Natural killer cell treated with Interleukin-12 subunit alpha and Interleukin-12 subunit beta and Interleukin-15 and Interleukin-18, amount 100 ng/mL, for 72 hours (primary cell): ENCODE data around the gene SH3BP2. TPM values are rescaled to one million over a fixed set of nuclear protein-coding genes. Genes with fewer than 3 reads are reported as not detected.
"Not testable (repeated sequence)": the region's sequence is repeated elsewhere in the genome, so short reads cannot be mapped to it uniquely, and the experiment has no call there.

Experiments used
- ATAC-seq, 2 donors: fragments of 150-1000 bp; cut with Tn5 transposase in 1 of 2; sonication (Bioruptor Pico), chemical (Tn5 transposase) in 1 of 2; 2 replicates each; pipeline ENCODE4 v1.10.0; 2021
- DNase-seq: peaks from one replicate; pipeline ENCODE4 v3.0.0; 2022; ENCODE audit warnings: low spot score
- H3K27ac Mint-ChIP-seq, 2 donors: 1 replicate in 1 of 2; 2 replicates in 1 of 2; pipeline ENCODE4 v1.8.0; 2022; ENCODE audit warnings: mixed read lengths in 2 of 2, mild to moderate bottlenecking in 1 of 2, moderate library complexity in 1 of 2
- H3K27me3 Mint-ChIP-seq, 2 donors: 1 replicate in 1 of 2; 2 replicates in 1 of 2; pipeline ENCODE4 v1.8.0; 2022; ENCODE audit warnings: mixed read lengths in 2 of 2
- H3K36me3 Mint-ChIP-seq: one replicate; pipeline ENCODE4 v1.8.0; 2022; ENCODE audit warnings: mixed read lengths
- H3K4me1 Mint-ChIP-seq, 2 donors: 1 replicate in 1 of 2; 2 replicates in 1 of 2; pipeline ENCODE4 v1.8.0; 2022; ENCODE audit warnings: low read depth in 2 of 2, mixed read lengths in 2 of 2, mild to moderate bottlenecking in 1 of 2
- H3K4me3 Mint-ChIP-seq: one replicate; pipeline ENCODE4 v1.8.0; 2022; ENCODE audit warnings: mixed read lengths
- H3K9me3 Mint-ChIP-seq: 2 replicates; pipeline ENCODE4 v1.8.0; 2022; ENCODE audit warnings: mixed read lengths
- total RNA-seq, 2 donors: library from RNA; stranded (reverse); gene quantifications; one replicate each; pipeline ENCODE4 v1.2.3, GENCODE V29; 2022

SH3BP2 gene
- total RNA-seq, 2 donors from 2014 or later, result 121 to 129 TPM

GRCh38 chr4:2771264-2771663, 21.6 kb upstream of the SH3BP2 start:
- Mint-ChIP-seq H3K4me1 (peaks cover 11 to 17% of the 10 kb centered on the region in 2 donors), H3K27ac (peak overlapping the region; percentile 3 to 7), H3K27me3 (no peaks in the 10 kb centered on the region), H3K9me3 (no peaks in the 10 kb centered on the region), H3K36me3 (no peaks in the 10 kb centered on the region), H3K4me3 (no peak overlapping the region)
- ATAC-seq (no peak), DNase-seq (no peak)

GRCh38 chr4:2780643-2781042, 12.2 kb upstream of the SH3BP2 start:
- DNase-seq, H3K27ac Mint-ChIP-seq, H3K4me1 Mint-ChIP-seq, H3K9me3 Mint-ChIP-seq, ATAC-seq, H3K4me3 Mint-ChIP-seq, H3K36me3 Mint-ChIP-seq, H3K27me3 Mint-ChIP-seq: not testable (repeated sequence)

DNA sequence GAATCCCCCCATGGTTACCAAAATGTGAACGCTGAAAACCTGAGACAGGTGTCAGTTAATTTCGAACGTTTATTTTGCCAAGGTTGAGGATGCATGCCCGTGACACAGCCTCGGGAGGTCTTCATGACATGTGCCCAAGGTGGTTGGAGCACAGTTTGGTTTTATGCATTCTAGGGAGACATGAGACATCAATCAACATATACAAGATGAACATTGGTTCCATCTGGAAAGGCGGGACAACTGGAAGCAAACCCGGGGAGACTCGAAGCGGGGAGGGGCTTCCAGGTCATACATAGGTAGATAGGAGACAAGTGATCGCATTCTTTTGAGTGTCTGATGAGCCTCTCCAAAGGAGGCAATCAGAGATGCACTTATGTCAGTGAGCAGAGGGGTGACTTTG, 11.0 kb upstream of the SH3BP2 start:
- Mint-ChIP-seq H3K27me3 (no peaks in the 10 kb centered on the region), H3K36me3 (peaks cover 6% of the 10 kb centered on the region), H3K4me1 (peaks cover 0 to under 1% of the 10 kb centered on the region in 2 donors), H3K4me3 (no peak overlapping the region), H3K9me3 (peaks cover 8% of the 10 kb centered on the region), H3K27ac (no peak overlapping the region)
- DNase-seq, result peak; percentile 37
- ATAC-seq, result no peak

- H3K4me1 Mint-ChIP-seq, result peaks cover 7 to 9% of the 10 kb centered on the region in 2 donors
- peak overlapping the region in 1 of 2 donors; percentile 41 for H3K27ac Mint-ChIP-seq
Measured at GRCh38 chr4:2783790-2784189, 9.1 kb upstream of the SH3BP2 start.

DNA sequence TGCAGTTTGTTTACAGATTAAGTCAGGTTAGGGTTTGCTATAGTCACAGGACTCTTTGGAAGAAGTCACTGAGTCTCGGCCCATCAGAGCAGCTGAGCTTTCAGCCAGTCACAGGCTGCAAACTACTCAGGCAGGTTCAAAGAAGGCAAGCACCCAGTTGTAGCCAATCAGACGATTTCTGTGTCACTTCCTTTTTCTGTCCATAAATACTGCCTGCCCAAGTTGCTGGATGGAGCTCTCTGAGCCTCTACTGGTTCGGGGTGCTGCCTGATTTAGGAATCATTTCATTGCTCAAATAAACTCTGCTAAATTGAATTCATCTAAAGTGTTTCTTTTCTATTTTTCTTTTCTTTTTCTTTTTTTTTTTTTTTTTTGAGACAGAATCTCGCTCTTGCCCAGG, 7.3 kb upstream of the SH3BP2 start:
- no peak for ATAC-seq
- H3K27ac Mint-ChIP-seq, result no peak overlapping the region

More at GRCh38 chr4:2783790-2784189, 9.1 kb upstream of the SH3BP2 start:
- DNase-seq (no peak), ATAC-seq (no peak)
- Mint-ChIP-seq H3K9me3 (peaks cover 8% of the 10 kb centered on the region), H3K36me3 (peaks cover 6% of the 10 kb centered on the region), H3K4me3 (no peak overlapping the region), H3K27me3 (no peaks in the 10 kb centered on the region)

GRCh38 chr4:2786152-2786671, 6.7 kb upstream of the SH3BP2 start:
- Mint-ChIP-seq H3K27me3 (no peaks in the 10 kb centered on the region), H3K36me3 (peaks cover 6% of the 10 kb centered on the region), H3K4me1 (peaks cover 13 to 14% of the 10 kb centered on the region in 2 donors), H3K9me3 (peaks cover 8% of the 10 kb centered on the region), H3K27ac (peak overlapping the region; percentile 46 to 70), H3K4me3 (no peak overlapping the region)
- ATAC-seq (peak in 1 of 2 donors; percentile 51), DNase-seq (peak; percentile 49)

More for the DNA sequence above, 7.3 kb upstream of the SH3BP2 start:
- peaks cover 13 to 14% of the 10 kb centered on the region in 2 donors for H3K4me1 Mint-ChIP-seq
- no peak for DNase-seq
- H3K4me3 Mint-ChIP-seq, result no peak overlapping the region
- peaks cover 6% of the 10 kb centered on the region for H3K36me3 Mint-ChIP-seq
- no peaks in the 10 kb centered on the region for H3K27me3 Mint-ChIP-seq
- H3K9me3 Mint-ChIP-seq, result peaks cover 8% of the 10 kb centered on the region

- Mint-ChIP-seq H3K27ac (peak overlapping the region; percentile 46 to 70), H3K4me3 (peak overlapping the region; percentile 25), H3K4me1 (peaks cover 13 to 17% of the 10 kb centered on the region in 2 donors), H3K9me3 (peaks cover 8% of the 10 kb centered on the region), H3K36me3 (peaks cover 6% of the 10 kb centered on the region), H3K27me3 (no peaks in the 10 kb centered on the region)
- DNase-seq, result peak; percentile 59
- ATAC-seq, result no peak
Measured at GRCh38 chr4:2786794-2787229, 6.1 kb upstream of the SH3BP2 start.

GRCh38 chr4:2787230-2788100, 5.4 kb upstream of the SH3BP2 start:
- ATAC-seq (peak; percentile 65 to 69), DNase-seq (peak; percentile 60)
- Mint-ChIP-seq H3K4me1 (peaks cover 13 to 19% of the 10 kb centered on the region in 2 donors), H3K36me3 (peaks cover 6% of the 10 kb centered on the region), H3K4me3 (peak overlapping the region; percentile 48), H3K9me3 (peaks cover 6% of the 10 kb centered on the region), H3K27ac (peak overlapping the region; percentile 29 to 46), H3K27me3 (no peaks in the 10 kb centered on the region)

GRCh38 chr4:2788101-2788500, 4.8 kb upstream of the SH3BP2 start:
- H3K4me1 Mint-ChIP-seq, result peaks cover 13 to 19% of the 10 kb centered on the region in 2 donors

DNA sequence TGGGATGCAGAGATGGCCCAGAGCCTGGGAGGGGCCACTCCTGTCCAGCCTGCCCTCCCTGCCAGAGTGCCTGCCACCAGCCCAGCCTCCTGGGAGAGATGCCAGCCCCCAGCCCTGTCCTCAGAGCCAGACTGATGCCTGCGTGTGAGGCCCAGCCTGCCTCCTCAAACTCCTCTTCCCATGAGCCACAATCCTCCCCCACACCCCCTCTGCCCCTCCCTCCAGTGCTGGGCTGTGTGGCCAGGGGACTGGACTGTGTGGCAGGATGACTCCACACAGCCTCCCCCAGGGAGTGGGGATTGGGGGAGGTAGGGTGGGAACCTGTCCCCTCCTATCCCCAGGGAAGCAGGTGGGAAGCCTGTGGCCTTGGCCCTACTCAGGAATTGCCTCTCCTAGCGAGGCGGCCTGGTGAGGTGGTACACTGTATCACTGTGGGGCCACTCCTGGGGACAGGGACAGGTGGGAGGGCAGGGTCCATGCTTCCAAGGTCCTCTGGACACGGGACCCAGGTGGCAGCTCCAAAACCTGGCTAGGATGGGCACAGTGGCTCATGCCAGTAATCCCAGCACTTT, 4.3 kb upstream of the SH3BP2 start:
- H3K27ac Mint-ChIP-seq, result no peak overlapping the region
- H3K27me3 Mint-ChIP-seq, result no peaks in the 10 kb centered on the region
- H3K9me3 Mint-ChIP-seq, result peaks cover 6% of the 10 kb centered on the region
- H3K36me3 Mint-ChIP-seq, result peaks cover 4% of the 10 kb centered on the region
- ATAC-seq (no peak), DNase-seq (peak; percentile 31)
- peaks cover 13 to 19% of the 10 kb centered on the region in 2 donors for H3K4me1 Mint-ChIP-seq
- no peak overlapping the region for H3K4me3 Mint-ChIP-seq

More at GRCh38 chr4:2788101-2788500, 4.8 kb upstream of the SH3BP2 start:
- Mint-ChIP-seq H3K36me3 (peaks cover 6% of the 10 kb centered on the region), H3K27me3 (no peaks in the 10 kb centered on the region), H3K4me3 (no peak overlapping the region), H3K27ac (peak overlapping the region in 1 of 2 donors; percentile 29), H3K9me3 (peaks cover 6% of the 10 kb centered on the region)
- DNase-seq (no peak), ATAC-seq (no peak)

GRCh38 chr4:2789351-2789750, 3.5 kb upstream of the SH3BP2 start:
- Mint-ChIP-seq H3K36me3 (no peaks in the 10 kb centered on the region), H3K4me3 (peak overlapping the region; percentile 5), H3K27me3 (no peaks in the 10 kb centered on the region), H3K27ac (peak overlapping the region in 1 of 2 donors; percentile 49), H3K9me3 (no peaks in the 10 kb centered on the region), H3K4me1 (peaks cover 13 to 21% of the 10 kb centered on the region in 2 donors)
- DNase-seq, result peak; percentile 15
- no peak for ATAC-seq

DNA sequence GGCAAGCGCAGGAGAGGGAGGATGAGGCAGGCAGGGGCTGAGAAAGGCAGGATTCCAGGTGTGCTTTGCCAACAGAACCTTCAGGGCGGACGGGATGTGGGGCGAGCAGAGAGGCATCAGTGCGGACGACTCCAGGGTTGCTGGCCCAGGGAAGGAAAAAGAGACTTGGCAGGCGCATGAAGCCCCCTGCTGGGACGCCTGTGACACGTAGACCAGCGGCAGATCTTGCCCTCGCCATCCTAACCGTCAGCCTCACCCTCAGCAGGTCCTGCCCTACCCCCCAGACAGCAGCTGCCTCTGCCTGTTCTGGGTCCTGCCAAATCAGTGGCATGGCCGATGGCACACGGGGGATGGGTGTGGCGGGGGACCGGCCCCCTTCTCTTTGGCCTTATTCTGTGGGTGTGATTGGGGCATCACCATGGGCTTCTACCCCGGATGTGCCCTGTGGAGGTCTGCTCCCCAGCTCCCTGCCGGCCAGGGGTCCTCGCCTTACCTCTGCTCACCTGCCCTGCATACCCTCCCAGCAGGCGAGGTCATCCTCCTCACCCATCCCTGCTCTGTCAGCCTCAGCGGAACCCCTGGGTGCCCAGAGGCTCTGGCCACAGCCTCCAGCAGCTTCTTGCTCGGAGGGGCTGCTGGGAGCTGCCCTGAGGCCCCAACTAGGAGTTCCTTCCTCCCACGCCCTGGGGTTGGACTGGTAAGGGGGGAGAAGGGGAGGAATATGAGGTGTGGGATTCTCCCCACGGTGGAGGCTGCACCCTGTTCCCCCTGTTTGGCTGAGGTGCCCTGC, 2.9 kb upstream of the SH3BP2 start:
- Mint-ChIP-seq H3K9me3 (no peaks in the 10 kb centered on the region), H3K4me1 (peaks cover 13 to 27% of the 10 kb centered on the region in 2 donors), H3K4me3 (no peak overlapping the region), H3K27ac (peak overlapping the region in 1 of 2 donors; percentile 49), H3K36me3 (no peaks in the 10 kb centered on the region), H3K27me3 (no peaks in the 10 kb centered on the region)
- DNase-seq (peak; percentile 47), ATAC-seq (no peak)
